ENCODE data around the gene TTC39A.

Gene TTC39A

DNA sequence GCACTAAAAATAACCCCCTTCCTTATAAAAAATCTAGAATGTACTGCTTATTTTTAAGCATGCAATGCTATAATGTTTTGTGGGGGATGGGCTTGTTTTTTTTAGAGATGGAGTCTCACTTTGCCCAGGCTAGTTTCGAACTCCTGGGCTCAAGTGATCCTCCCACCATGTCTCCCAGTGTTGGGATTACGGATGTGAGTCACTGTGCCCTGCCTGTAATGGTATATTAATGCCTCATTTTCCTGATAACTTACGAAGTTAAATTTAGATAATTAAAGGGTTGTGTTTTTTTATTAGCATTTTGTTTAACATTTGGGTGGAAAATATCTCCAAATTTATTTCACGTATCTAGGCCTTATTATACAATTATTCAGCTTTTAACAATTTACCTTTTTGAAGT, 87.8 kb downstream of the TTC39A start:
- H3K27me3 ChIP-seq (replicated peaks; ENCODE audit: insufficient read depth, low read length): no peaks in the 10 kb centered on the region
- H2AFZ ChIP-seq (ENCODE audit: low read length): no peak overlapping the region
- no peaks in the 10 kb centered on the region for H3K9me2 ChIP-seq (replicated peaks; ENCODE audit: insufficient read depth, low read length)
- no peak overlapping the region for H3K4me3 ChIP-seq (ENCODE audit: low read length)
- 0 out of 2 replicates have a peak, but pooled peaks cover 9% of the 10 kb centered on the region for H3F3A ChIP-seq (ENCODE audit: insufficient read depth, low read length)
- H4K20me1 ChIP-seq (ENCODE audit: insufficient read depth, low read length): no peaks in the 10 kb centered on the region
- H3K4me2 ChIP-seq (ENCODE audit: low read depth, low read length): no peak overlapping the region
- no peak overlapping the region for H3K27ac ChIP-seq (ENCODE audit: low read length)
- H3K36me3 ChIP-seq (replicated peaks; ENCODE audit: insufficient read depth, low read length): no peaks in the 10 kb centered on the region
- H3K4me1 ChIP-seq (ENCODE audit: low read length): peaks cover 11% of the 10 kb centered on the region
- H3K9me3 ChIP-seq (replicated peaks; ENCODE audit: insufficient read depth, low read length): no peaks in the 10 kb centered on the region
- TF ChIP-seq, protein P1, sequence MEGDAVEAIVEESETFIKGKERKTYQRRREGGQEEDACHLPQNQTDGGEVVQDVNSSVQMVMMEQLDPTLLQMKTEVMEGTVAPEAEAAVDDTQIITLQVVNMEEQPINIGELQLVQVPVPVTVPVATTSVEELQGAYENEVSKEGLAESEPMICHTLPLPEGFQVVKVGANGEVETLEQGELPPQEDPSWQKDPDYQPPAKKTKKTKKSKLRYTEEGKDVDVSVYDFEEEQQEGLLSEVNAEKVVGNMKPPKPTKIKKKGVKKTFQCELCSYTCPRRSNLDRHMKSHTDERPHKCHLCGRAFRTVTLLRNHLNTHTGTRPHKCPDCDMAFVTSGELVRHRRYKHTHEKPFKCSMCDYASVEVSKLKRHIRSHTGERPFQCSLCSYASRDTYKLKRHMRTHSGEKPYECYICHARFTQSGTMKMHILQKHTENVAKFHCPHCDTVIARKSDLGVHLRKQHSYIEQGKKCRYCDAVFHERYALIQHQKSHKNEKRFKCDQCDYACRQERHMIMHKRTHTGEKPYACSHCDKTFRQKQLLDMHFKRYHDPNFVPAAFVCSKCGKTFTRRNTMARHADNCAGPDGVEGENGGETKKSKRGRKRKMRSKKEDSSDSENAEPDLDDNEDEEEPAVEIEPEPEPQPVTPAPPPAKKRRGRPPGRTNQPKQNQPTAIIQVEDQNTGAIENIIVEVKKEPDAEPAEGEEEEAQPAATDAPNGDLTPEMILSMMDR (IDR thresholded peaks at IDR 0.05; ENCODE audit: low read length): no peak
- no peak for TF ChIP-seq EZH2phosphoT487 (IDR thresholded peaks at IDR 0.05; ENCODE audit: low read length)
- no peak for TF ChIP-seq EZH2 (optimal IDR thresholded peaks at IDR 0.05; ENCODE audit: low read depth, low read length)
- no peak for DNase-seq
- peaks cover 98% of the 10 kb centered on the region for H3K79me2 ChIP-seq (ENCODE audit: low read length)
- H3K9ac ChIP-seq (ENCODE audit: low read length): no peak overlapping the region

DNA sequence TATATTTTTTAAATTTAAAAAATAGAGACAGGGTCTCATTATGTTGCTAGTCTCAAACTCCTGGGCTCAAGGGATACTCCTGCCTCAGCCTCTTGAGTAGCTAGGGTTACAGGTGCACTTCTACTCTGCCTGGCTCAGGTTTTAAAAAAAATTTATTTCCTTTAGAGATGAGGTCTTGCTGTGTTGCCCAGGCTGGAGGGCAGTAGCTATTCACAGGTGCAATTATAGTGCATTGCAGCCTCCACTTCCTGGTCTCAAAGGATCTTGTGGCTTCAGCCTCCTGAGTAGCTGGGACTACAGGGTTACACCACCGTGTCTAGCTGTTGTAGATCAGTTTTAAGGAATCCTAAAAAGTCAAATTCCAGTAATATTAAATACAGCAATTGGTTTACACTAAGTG, 89.2 kb downstream of the TTC39A start:
- Histone ChIP-seq H3K27me3 (replicated peaks; ENCODE audit: insufficient read depth, low read length) (no peaks in the 10 kb centered on the region), H3K36me3 (replicated peaks; ENCODE audit: insufficient read depth, low read length) (no peaks in the 10 kb centered on the region), H3F3A (ENCODE audit: insufficient read depth, low read length) (peaks cover 3% of the 10 kb centered on the region; the same call in 1 of the 2 replicates), H3K4me1 (ENCODE audit: low read length) (peaks cover 7% of the 10 kb centered on the region; the same call in 1 of the 2 replicates), H3K27ac (ENCODE audit: low read length) (no peak overlapping the region), H3K4me2 (ENCODE audit: low read depth, low read length) (no peak overlapping the region), H2AFZ (ENCODE audit: low read length) (no peak overlapping the region), H3K4me3 (ENCODE audit: low read length) (no peak overlapping the region), H3K9me2 (replicated peaks; ENCODE audit: insufficient read depth, low read length) (no peaks in the 10 kb centered on the region), H3K9me3 (replicated peaks; ENCODE audit: insufficient read depth, low read length) (no peaks in the 10 kb centered on the region), H4K20me1 (ENCODE audit: insufficient read depth, low read length) (no peaks in the 10 kb centered on the region), H3K79me2 (ENCODE audit: low read length) (peaks cover 96% of the 10 kb centered on the region), H3K9ac (ENCODE audit: low read length) (no peak overlapping the region)
- TF ChIP-seq EZH2phosphoT487 (IDR thresholded peaks at IDR 0.05; ENCODE audit: low read length): no peak
- no peak for TF ChIP-seq EZH2 (optimal IDR thresholded peaks at IDR 0.05; ENCODE audit: low read depth, low read length)
- TF ChIP-seq, protein P1 (IDR thresholded peaks at IDR 0.05; ENCODE audit: low read length): no peak
- DNase-seq: no peak

DNA sequence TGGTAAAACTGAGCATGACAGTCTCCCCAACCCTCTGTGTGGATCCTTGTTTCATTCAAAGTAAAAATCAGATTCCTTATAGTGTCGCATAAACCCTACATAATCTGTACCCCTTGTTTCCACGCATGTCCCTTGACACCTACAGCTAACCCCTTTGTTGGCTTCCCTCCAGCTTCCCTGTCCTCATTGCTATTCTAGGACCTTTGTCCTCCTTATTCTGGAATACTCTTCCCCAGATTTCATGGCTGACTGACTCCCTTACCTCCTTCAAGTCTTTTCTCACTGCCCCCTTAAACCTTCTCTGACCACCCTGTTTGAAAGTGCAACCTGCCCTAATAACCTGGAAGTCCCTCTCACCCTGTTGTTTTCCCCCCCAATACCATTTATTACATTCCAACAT, 90.3 kb downstream of the TTC39A start:
- no peak overlapping the region for H3K27ac ChIP-seq (ENCODE audit: low read length)
- no peaks in the 10 kb centered on the region for H3K36me3 ChIP-seq (replicated peaks; ENCODE audit: insufficient read depth, low read length)
- H3K27me3 ChIP-seq (replicated peaks; ENCODE audit: insufficient read depth, low read length): no peaks in the 10 kb centered on the region
- H3K9me3 ChIP-seq (replicated peaks; ENCODE audit: insufficient read depth, low read length): no peaks in the 10 kb centered on the region
- no peaks in the 10 kb centered on the region for H4K20me1 ChIP-seq (ENCODE audit: insufficient read depth, low read length)
- TF ChIP-seq, protein P1 (IDR thresholded peaks at IDR 0.05; ENCODE audit: low read length): no peak
- no peak for TF ChIP-seq EZH2phosphoT487 (IDR thresholded peaks at IDR 0.05; ENCODE audit: low read length)
- TF ChIP-seq EZH2 (optimal IDR thresholded peaks at IDR 0.05; ENCODE audit: low read depth, low read length): no peak
- peaks cover 12% of the 10 kb centered on the region; the same call in 1 of the 2 replicates for H3F3A ChIP-seq (ENCODE audit: insufficient read depth, low read length)
- H2AFZ ChIP-seq (ENCODE audit: low read length): no peak overlapping the region
- H3K4me1 ChIP-seq (ENCODE audit: low read length): peaks cover 12% of the 10 kb centered on the region
- no peak for DNase-seq
- no peaks in the 10 kb centered on the region for H3K9me2 ChIP-seq (replicated peaks; ENCODE audit: insufficient read depth, low read length)
- H3K4me3 ChIP-seq (ENCODE audit: low read length): no peak overlapping the region
- H3K79me2 ChIP-seq (ENCODE audit: low read length): peaks cover 86% of the 10 kb centered on the region
- H3K4me2 ChIP-seq (ENCODE audit: low read depth, low read length): no peak overlapping the region
- no peak overlapping the region for H3K9ac ChIP-seq (ENCODE audit: low read length)

All from MM.1S (cell line).